ENCODE measurements around the gene PNRC1.
A peak's percentile ranks its signal among the peaks of the same experiment; 100 is the strongest.

Gene PNRC1

GRCh38 chr6:89100114-89100513, 19.6 kb downstream of the PNRC1 start:
- Histone ChIP-seq H3K79me2 (ENCODE audit: low read length) (no peaks in the 10 kb centered on the region), H3K4me3 (ENCODE audit: low read length) (no peak overlapping the region), H3K4me1 (ENCODE audit: low read length) (peaks cover 19% of the 10 kb centered on the region), H3K27me3 (ENCODE audit: low read depth, low read length) (no peaks in the 10 kb centered on the region), H3K9ac (ENCODE audit: low read length) (no peak overlapping the region), H3K9me3 (ENCODE audit: insufficient read depth, low read length) (no peaks in the 10 kb centered on the region), H3K4me2 (ENCODE audit: low read length) (no peak overlapping the region), H3K36me3 (replicated peaks; ENCODE audit: low read depth, low read length) (no peaks in the 10 kb centered on the region), H3K27ac (ENCODE audit: low read length) (no peak overlapping the region), H4K20me1 (ENCODE audit: insufficient read depth, low read length) (no peaks in the 10 kb centered on the region), H2AFZ (ENCODE audit: low read depth, low read length) (no peak overlapping the region)
- TF ChIP-seq, protein P1, sequence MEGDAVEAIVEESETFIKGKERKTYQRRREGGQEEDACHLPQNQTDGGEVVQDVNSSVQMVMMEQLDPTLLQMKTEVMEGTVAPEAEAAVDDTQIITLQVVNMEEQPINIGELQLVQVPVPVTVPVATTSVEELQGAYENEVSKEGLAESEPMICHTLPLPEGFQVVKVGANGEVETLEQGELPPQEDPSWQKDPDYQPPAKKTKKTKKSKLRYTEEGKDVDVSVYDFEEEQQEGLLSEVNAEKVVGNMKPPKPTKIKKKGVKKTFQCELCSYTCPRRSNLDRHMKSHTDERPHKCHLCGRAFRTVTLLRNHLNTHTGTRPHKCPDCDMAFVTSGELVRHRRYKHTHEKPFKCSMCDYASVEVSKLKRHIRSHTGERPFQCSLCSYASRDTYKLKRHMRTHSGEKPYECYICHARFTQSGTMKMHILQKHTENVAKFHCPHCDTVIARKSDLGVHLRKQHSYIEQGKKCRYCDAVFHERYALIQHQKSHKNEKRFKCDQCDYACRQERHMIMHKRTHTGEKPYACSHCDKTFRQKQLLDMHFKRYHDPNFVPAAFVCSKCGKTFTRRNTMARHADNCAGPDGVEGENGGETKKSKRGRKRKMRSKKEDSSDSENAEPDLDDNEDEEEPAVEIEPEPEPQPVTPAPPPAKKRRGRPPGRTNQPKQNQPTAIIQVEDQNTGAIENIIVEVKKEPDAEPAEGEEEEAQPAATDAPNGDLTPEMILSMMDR (IDR thresholded peaks at IDR 0.05; ENCODE audit: low read depth, low read length) = no peak
- TF ChIP-seq EZH2phosphoT487 (IDR thresholded peaks at IDR 0.05; ENCODE audit: low read depth) = no peak

DNA sequence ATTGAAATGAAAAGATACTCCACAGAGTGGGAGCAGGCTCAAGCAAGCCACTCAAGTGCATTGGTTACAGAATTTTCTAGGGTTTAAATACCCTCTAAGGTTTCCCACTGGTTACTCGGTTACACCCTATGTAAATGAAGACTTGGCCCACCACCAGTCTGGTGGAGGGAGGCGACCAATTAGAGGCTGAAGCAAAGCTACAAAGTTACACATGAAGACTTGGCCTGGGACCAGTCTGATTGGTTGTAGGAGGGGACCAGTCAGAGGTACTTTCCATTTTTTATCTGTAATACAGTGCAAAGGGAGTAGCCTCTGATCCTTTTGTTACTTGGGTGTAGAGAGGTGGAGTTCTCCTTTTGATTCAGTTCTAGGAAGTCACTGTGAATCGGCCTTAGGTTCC, 29.7 kb downstream of the PNRC1 start:
- H3K36me3 ChIP-seq (replicated peaks; ENCODE audit: low read depth, low read length) = no peaks in the 10 kb centered on the region
- H3K27ac ChIP-seq (ENCODE audit: low read length) = no peak overlapping the region
- no peak overlapping the region for H3K4me3 ChIP-seq (ENCODE audit: low read length)
- no peaks in the 10 kb centered on the region for H3K27me3 ChIP-seq (ENCODE audit: low read depth, low read length)
- no peaks in the 10 kb centered on the region for H3K79me2 ChIP-seq (ENCODE audit: low read length)
- no peak overlapping the region for H2AFZ ChIP-seq (ENCODE audit: low read depth, low read length)
- H3K4me2 ChIP-seq (ENCODE audit: low read length) = no peak overlapping the region
- TF ChIP-seq, protein P1 (IDR thresholded peaks at IDR 0.05; ENCODE audit: low read depth, low read length) = no peak
- no peak for TF ChIP-seq EZH2phosphoT487 (IDR thresholded peaks at IDR 0.05; ENCODE audit: low read depth)
- H3K4me1 ChIP-seq (ENCODE audit: low read length) = no peaks in the 10 kb centered on the region
- no peaks in the 10 kb centered on the region for H3K9me3 ChIP-seq (ENCODE audit: insufficient read depth, low read length)
- H4K20me1 ChIP-seq (ENCODE audit: insufficient read depth, low read length) = no peaks in the 10 kb centered on the region
- H3K9ac ChIP-seq (ENCODE audit: low read length) = no peak overlapping the region

- H3K79me2 ChIP-seq (ENCODE audit: low read length) = no peaks in the 10 kb centered on the region
- no peak overlapping the region for H3K9ac ChIP-seq (ENCODE audit: low read length)
- no peak overlapping the region for H2AFZ ChIP-seq (ENCODE audit: low read depth, low read length)
- no peaks in the 10 kb centered on the region for H3K9me3 ChIP-seq (ENCODE audit: insufficient read depth, low read length)
- H3K4me3 ChIP-seq (ENCODE audit: low read length) = no peak overlapping the region
- H3K36me3 ChIP-seq (replicated peaks; ENCODE audit: low read depth, low read length) = no peaks in the 10 kb centered on the region
- no peaks in the 10 kb centered on the region for H4K20me1 ChIP-seq (ENCODE audit: insufficient read depth, low read length)
- H3K4me2 ChIP-seq (ENCODE audit: low read length) = no peak overlapping the region
- no peaks in the 10 kb centered on the region for H3K4me1 ChIP-seq (ENCODE audit: low read length)
- no peak overlapping the region for H3K27ac ChIP-seq (ENCODE audit: low read length)
- no peaks in the 10 kb centered on the region; the same call in 1 of the 2 replicates for H3K27me3 ChIP-seq (ENCODE audit: low read depth, low read length)
- TF ChIP-seq, protein P1 (IDR thresholded peaks at IDR 0.05; ENCODE audit: low read depth, low read length) = no peak
Observed at GRCh38 chr6:89111933-89112332, 31.4 kb downstream of the PNRC1 start.

DNA sequence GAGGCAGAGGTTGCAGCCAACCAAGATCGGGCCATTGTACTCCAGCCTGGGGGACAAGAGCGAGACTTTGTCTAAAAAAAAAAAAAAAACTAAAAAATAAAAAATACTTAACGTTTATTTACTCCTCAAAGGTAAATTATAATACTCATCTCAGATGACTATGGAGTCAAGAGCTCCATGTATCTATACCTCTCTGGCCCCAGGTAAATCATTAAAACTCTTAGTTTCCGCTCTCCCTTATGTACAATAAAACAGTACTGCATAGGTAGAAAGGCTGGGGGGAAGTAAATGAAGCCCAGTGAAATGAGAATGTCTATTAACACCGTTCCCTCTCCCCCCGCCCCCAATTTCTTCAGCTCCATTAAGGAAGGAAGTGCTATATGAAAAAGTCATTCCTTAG, 36.2 kb downstream of the PNRC1 start:
- H3K4me3 ChIP-seq (ENCODE audit: low read length) = peak overlapping the region; percentile 88
- 0 out of 2 replicates have a peak overlapping the region, but pooled peaks have one; percentile 55 for H3K9ac ChIP-seq (ENCODE audit: low read length)
- peak overlapping the region; percentile 93 for H2AFZ ChIP-seq (ENCODE audit: low read depth, low read length)

More for the DNA sequence above, 36.2 kb downstream of the PNRC1 start:
- Histone ChIP-seq H3K36me3 (replicated peaks; ENCODE audit: low read depth, low read length) (no peaks in the 10 kb centered on the region), H3K27me3 (ENCODE audit: low read depth, low read length) (no peaks in the 10 kb centered on the region; the same call in 1 of the 2 replicates), H3K79me2 (ENCODE audit: low read length) (no peaks in the 10 kb centered on the region), H3K4me2 (ENCODE audit: low read length) (peak overlapping the region; percentile 83), H3K4me1 (ENCODE audit: low read length) (no peaks in the 10 kb centered on the region), H3K27ac (ENCODE audit: low read length) (no peak overlapping the region), H3K9me3 (ENCODE audit: insufficient read depth, low read length) (no peaks in the 10 kb centered on the region), H4K20me1 (ENCODE audit: insufficient read depth, low read length) (no peaks in the 10 kb centered on the region)
- TF ChIP-seq, protein P1 (IDR thresholded peaks at IDR 0.05; ENCODE audit: low read depth, low read length) = no peak
- TF ChIP-seq EZH2phosphoT487 (IDR thresholded peaks at IDR 0.05; ENCODE audit: low read depth) = no peak

Data from OCI-LY3 (cell line).